Stimulated activated CD4-positive, alpha-beta T cell treated with anti-CD3 and anti-CD28 coated beads, Interleukin-12 subunit alpha, Interleukin-12 subunit beta, amount 100 ng/mL, for 4 hours (primary cell): Measurements from ENCODE around the gene IFIT5.
A peak's percentile ranks its signal among the peaks of the same experiment; 100 is the strongest.
"Not testable (repeated sequence)": the region's sequence is repeated elsewhere in the genome, so short reads cannot be mapped to it uniquely, and the experiment has no call there.

ENCODE experiments used
- DNase-seq: peaks from one replicate; pipeline ENCODE4 v3.0.0-alpha.2; 2020

The IFIT5 gene

GRCh38 chr10:89395141-89395540, 19.2 kb upstream of the IFIT5 start:
- DNase-seq, result no peak

GRCh38 chr10:89398003-89398749, 16.2 kb upstream of the IFIT5 start:
- DNase-seq, result no peak

GRCh38 chr10:89399956-89400355, 14.4 kb upstream of the IFIT5 start:
- no peak for DNase-seq

GRCh38 chr10:89403043-89403442, 11.3 kb upstream of the IFIT5 start:
- no peak for DNase-seq

GRCh38 chr10:89404104-89405047, 10.0 kb upstream of the IFIT5 start:
- DNase-seq, result no peak

GRCh38 chr10:89406178-89406577, 8.2 kb upstream of the IFIT5 start:
- not testable (repeated sequence) for DNase-seq

GRCh38 chr10:89407792-89408191, 6.6 kb upstream of the IFIT5 start:
- not testable (repeated sequence) for DNase-seq

- not testable (repeated sequence) for DNase-seq
Measured at GRCh38 chr10:89409282-89409681, 5.1 kb upstream of the IFIT5 start.

GRCh38 chr10:89410551-89410950, 3.8 kb upstream of the IFIT5 start:
- DNase-seq, result not testable (repeated sequence)

GRCh38 chr10:89411135-89411534, 3.2 kb upstream of the IFIT5 start:
- DNase-seq, result not testable (repeated sequence)

GRCh38 chr10:89412276-89412675, 2.1 kb upstream of the IFIT5 start:
- not testable (repeated sequence) for DNase-seq

- no peak for DNase-seq
Measured at GRCh38 chr10:89413398-89413912, 913 bp upstream of the IFIT5 start.

GRCh38 chr10:89414879-89415821, 782 bp downstream of the IFIT5 start:
- peak; percentile 29 for DNase-seq

- no peak for DNase-seq
Measured at GRCh38 chr10:89416465-89416864, 2.1 kb downstream of the IFIT5 start.

- DNase-seq, result no peak
Measured at GRCh38 chr10:89419548-89419947, 5.2 kb downstream of the IFIT5 start.

- DNase-seq, result no peak
Measured at GRCh38 chr10:89421018-89421476, 6.7 kb downstream of the IFIT5 start.

- no peak for DNase-seq
Measured at GRCh38 chr10:89425000-89425399, 10.6 kb downstream of the IFIT5 start.

GRCh38 chr10:89426230-89426868, 12.0 kb downstream of the IFIT5 start:
- DNase-seq, result no peak

GRCh38 chr10:89427629-89428028, 13.3 kb downstream of the IFIT5 start:
- no peak for DNase-seq

- DNase-seq, result no peak
Measured at GRCh38 chr10:89428877-89429276, 14.5 kb downstream of the IFIT5 start.

GRCh38 chr10:89431977-89432376, 17.6 kb downstream of the IFIT5 start:
- no peak for DNase-seq

GRCh38 chr10:89438525-89438924, 24.2 kb downstream of the IFIT5 start:
- no peak for DNase-seq
